ENCODE results near the gene SMOC1. TPM values are rescaled to one million over a fixed set of nuclear protein-coding genes. Genes with fewer than 3 reads are reported as not detected.

SMOC1 gene
- total RNA-seq, 2 donors from 2014 or later: 5.3 to 14.0 TPM

GRCh38 chr14:69938751-69939150 is 59.5 kb downstream of the SMOC1 start:
- TF ChIP-seq CTCF (IDR thresholded peaks at IDR 0.05) (no peak), POLR2A (IDR thresholded peaks at IDR 0.05) (no peak)
- Histone ChIP-seq H3K9me3 (no peaks in the 10 kb centered on the region), H3K36me3 (replicated peaks in 1 of 2; ENCODE audit: insufficient read depth in 1 of 2, low read depth in 2 of 2) (no peaks in the 10 kb centered on the region), H3K27ac (no peak overlapping the region), H3K27me3 (no peaks in the 10 kb centered on the region), H3K4me3 (no peak overlapping the region), H3K4me1 (peaks cover 40% of the 10 kb centered on the region)
- intact Hi-C loops (cut with DNase I): no loop called here
- no peak for DNase-seq
- 92 to 94% methylated on average over 6 of the region's 6 CpGs for WGBS, 2 donors
- ATAC-seq: no peak

- Histone ChIP-seq H3K27ac (peak overlapping the region; percentile 51 to 87 (median 68)), H3K36me3 (replicated peaks in 1 of 2; ENCODE audit: insufficient read depth in 1 of 2, low read depth in 2 of 2) (no peaks in the 10 kb centered on the region), H3K4me3 (no peak overlapping the region), H3K27me3 (no peaks in the 10 kb centered on the region), H3K4me1 (peaks cover 39% of the 10 kb centered on the region), H3K9me3 (no peaks in the 10 kb centered on the region)
- ATAC-seq (peak; percentile 85), DNase-seq (peak in 1 of 4 donors; percentile 22)
- TF ChIP-seq CTCF (IDR thresholded peaks at IDR 0.05): peak in 2 of 7 experiments; percentile 18 to 27
- TF ChIP-seq POLR2A (IDR thresholded peaks at IDR 0.05): no peak
- intact Hi-C loops (cut with DNase I): no loop called here
- 15 to 16% methylated on average over 4 of the region's 4 CpGs for WGBS, 2 donors
These were observed 62.8 kb downstream of the SMOC1 start for GRCh38 chr14:69941768-69942742.

- Histone ChIP-seq H3K27me3 (no peaks in the 10 kb centered on the region), H3K4me1 (peaks cover 30% of the 10 kb centered on the region), H3K27ac (peak overlapping the region; percentile 51 to 87 (median 68)), H3K9me3 (no peaks in the 10 kb centered on the region), H3K36me3 (replicated peaks in 1 of 2; ENCODE audit: insufficient read depth in 1 of 2, low read depth in 2 of 2) (no peaks in the 10 kb centered on the region), H3K4me3 (no peak overlapping the region)
- ATAC-seq (peak; percentile 43), DNase-seq (peak; percentile 26 to 42 (median 36))
- intact Hi-C loops (cut with DNase I): no loop called here
- 12 to 17% methylated on average over 12 of the region's 12 CpGs for WGBS, 2 donors
- TF ChIP-seq POLR2A (IDR thresholded peaks at IDR 0.05) (no peak), CTCF (IDR thresholded peaks at IDR 0.05) (no peak)
These were observed 64.0 kb downstream of the SMOC1 start for GRCh38 chr14:69943084-69943780.

GRCh38 chr14:69945347-69945746 is 66.1 kb downstream of the SMOC1 start:
- H3K36me3 ChIP-seq (replicated peaks in 1 of 2; ENCODE audit: insufficient read depth in 1 of 2, low read depth in 2 of 2): no peaks in the 10 kb centered on the region
- H3K27me3 ChIP-seq: no peaks in the 10 kb centered on the region
- no peak overlapping the region for H3K27ac ChIP-seq
- H3K9me3 ChIP-seq: no peaks in the 10 kb centered on the region
- intact Hi-C loops (cut with DNase I): no loop called here
- WGBS, 2 donors: 70 to 89% methylated on average over 1 of the region's 1 CpG
- no peak for ATAC-seq
- no peak overlapping the region for H3K4me3 ChIP-seq
- TF ChIP-seq CTCF (IDR thresholded peaks at IDR 0.05): no peak
- no peak for TF ChIP-seq POLR2A (IDR thresholded peaks at IDR 0.05)
- DNase-seq: no peak
- H3K4me1 ChIP-seq: peaks cover 30% of the 10 kb centered on the region

Data from body of pancreas (tissue), 4 donors.